GM12874 (cell line): ENCODE results near the gene MICAL3.

Experiments
- CTCF ChIP-seq: IDR thresholded peaks from 2 replicates; pipeline ENCODE4 v1.5.1; 2011; ENCODE audit warnings: low read depth, mild to moderate bottlenecking, control low read depth, low read length, moderate library complexity; ENCODE audit not compliant: insufficient read depth

Gene MICAL3

GRCh38 chr22:17875631-17876030 lies 148.7 kb downstream of the MICAL3 start:
- no peak for TF ChIP-seq CTCF

DNA sequence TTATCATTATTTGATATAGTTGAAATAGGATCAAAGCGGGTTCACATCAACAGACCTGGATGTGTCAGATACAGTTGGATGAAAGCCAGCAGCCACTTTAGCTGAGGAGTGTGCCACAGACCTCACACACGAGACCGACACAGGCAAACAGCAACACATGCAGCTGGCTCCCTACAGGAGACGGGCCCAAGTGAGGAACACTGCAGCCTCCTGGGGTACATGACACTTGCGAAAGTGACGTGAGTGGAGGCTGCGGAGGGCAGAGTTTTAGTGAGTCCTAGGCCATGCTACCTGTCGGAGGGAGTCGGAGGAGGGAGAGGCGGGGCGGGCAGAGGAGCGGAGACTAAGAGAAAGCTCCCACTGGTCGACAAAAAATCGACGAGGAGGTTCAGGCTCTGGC lies 149.2 kb downstream of the MICAL3 start:
- no peak for TF ChIP-seq CTCF

DNA sequence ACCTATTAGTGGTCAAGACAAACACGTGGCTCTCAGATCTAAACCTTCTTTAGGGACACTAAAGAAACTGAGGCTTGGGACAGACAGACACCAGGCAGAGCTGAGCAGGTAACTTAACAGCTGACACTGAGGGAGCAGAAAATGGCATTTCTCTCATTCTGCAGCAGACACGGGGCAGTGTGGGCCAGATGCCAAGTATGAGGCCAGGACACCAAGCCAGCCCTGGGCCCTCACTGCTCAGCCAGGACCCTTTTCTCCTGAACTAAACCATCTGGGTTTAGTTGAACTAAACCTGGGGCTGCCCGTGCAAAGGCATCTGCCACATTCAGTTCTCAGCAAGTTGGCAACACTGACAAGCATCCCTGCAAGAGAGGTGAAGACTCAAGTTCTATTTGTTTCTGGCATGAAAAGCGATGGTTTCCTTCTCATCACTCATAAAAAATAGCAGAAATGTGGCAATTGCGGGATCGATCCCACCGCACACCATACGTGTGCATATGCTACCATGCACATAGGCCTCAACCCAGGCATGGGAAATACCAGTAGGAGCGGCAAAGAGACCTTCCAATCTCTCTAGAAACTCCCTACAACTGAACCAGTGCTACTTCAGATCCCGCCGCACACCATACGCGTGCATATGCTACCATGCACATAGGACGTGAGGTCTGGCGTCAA lies 150.0 kb downstream of the MICAL3 start:
- TF ChIP-seq CTCF, result no peak

- TF ChIP-seq CTCF, result no peak
Measured at GRCh38 chr22:17873804-17874203, 150.6 kb downstream of the MICAL3 start.

DNA sequence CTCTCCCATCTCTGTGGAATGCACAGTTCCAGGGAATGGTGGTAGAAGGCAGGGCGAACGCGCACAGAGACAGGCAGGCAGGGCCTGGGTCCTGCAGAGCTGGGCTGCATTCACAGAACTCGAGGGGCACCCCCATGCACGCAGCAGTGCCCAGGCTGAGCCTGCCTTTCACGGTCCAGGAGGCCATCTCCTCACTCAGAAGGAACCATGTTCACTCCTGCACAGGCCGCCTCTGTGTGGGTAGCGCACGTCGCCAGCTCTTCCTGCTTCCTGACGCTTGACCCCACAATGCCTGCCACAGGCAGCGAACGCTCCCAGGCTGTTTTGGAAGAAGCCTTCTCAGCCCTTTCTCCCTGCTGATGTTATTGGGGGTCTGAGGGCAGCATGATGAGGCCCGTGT lies 151.2 kb downstream of the MICAL3 start:
- no peak for TF ChIP-seq CTCF

- no peak for TF ChIP-seq CTCF
Measured at GRCh38 chr22:17872471-17872870, 151.9 kb downstream of the MICAL3 start.

DNA sequence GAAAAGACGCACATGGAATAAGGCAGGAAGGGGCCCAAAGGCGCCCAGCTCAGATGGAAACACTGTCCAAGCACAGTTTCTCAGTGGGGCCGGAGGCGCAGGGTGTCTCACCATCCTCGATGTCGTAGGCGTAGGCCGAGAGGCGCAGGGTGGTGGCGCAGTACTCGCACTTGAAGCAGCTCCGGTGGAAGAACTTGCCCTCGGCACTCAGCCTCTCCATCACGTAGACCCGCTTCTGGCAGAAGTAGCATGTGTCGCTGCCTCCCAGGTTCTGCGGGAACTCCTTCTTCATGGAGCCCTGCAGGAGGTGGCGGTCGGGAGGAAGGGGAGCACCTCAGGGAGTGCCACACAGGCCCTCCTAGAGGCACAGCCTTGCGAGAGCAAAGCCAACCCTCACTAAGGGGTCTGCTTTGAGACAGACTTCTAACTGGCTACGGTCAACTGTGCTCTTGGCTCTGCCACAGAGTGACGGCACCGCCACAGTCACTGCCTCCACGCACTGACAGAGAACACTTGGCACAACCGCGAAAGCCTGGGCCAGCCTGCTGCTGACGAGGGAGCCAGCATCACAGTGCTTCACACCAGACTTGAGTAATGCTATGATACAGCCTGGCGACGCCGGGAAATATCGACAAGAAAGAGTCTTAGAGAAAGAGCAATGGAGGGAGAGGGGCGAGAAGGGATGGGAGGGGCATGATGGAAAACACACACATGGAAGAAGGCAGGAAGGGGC lies 152.5 kb downstream of the MICAL3 start:
- TF ChIP-seq CTCF, result no peak
